ENCODE results near the gene GRID2IP. TPM values are rescaled to one million over a fixed set of nuclear protein-coding genes. Genes with fewer than 3 reads are reported as not detected.

The GRID2IP gene
- polyA plus RNA-seq, 1 donor = 0.10 TPM

GRCh38 chr7:6520163-6520981, 30.9 kb downstream of the GRID2IP start:
- DNase-seq (ENCODE audit: low read depth) = no peak

- peak; percentile 50 for DNase-seq (ENCODE audit: low read depth)
Observed at GRCh38 chr7:6516387-6516983, 34.8 kb downstream of the GRID2IP start.

- DNase-seq (ENCODE audit: low read depth) = no peak
Observed at GRCh38 chr7:6513541-6513940, 37.7 kb downstream of the GRID2IP start.

- DNase-seq (ENCODE audit: low read depth) = no peak
Observed at GRCh38 chr7:6512892-6513291, 38.4 kb downstream of the GRID2IP start.

GRCh38 chr7:6510476-6511133, 40.7 kb downstream of the GRID2IP start:
- no peak for DNase-seq (ENCODE audit: low read depth)

- no peak for DNase-seq (ENCODE audit: low read depth)
Observed at GRCh38 chr7:6508950-6509349, 42.3 kb downstream of the GRID2IP start.

- no peak for DNase-seq (ENCODE audit: low read depth)
Observed at GRCh38 chr7:6508539-6508938, 42.7 kb downstream of the GRID2IP start.

- DNase-seq (ENCODE audit: low read depth) = no peak
Observed at GRCh38 chr7:6507906-6508305, 43.4 kb downstream of the GRID2IP start.

GRCh38 chr7:6505685-6506559, 45.3 kb downstream of the GRID2IP start:
- DNase-seq (ENCODE audit: low read depth) = no peak

GRCh38 chr7:6504996-6505395, 46.3 kb downstream of the GRID2IP start:
- DNase-seq (ENCODE audit: low read depth) = no peak

GRCh38 chr7:6502886-6503285, 48.4 kb downstream of the GRID2IP start:
- DNase-seq (ENCODE audit: low read depth) = no peak

- no peak for DNase-seq (ENCODE audit: low read depth)
Observed at GRCh38 chr7:6501586-6502564, 49.4 kb downstream of the GRID2IP start.

- DNase-seq (ENCODE audit: low read depth) = no peak
Observed at GRCh38 chr7:6500691-6501090, 50.6 kb downstream of the GRID2IP start.

- DNase-seq (ENCODE audit: low read depth) = no peak
Observed at GRCh38 chr7:6497994-6498393, 53.3 kb downstream of the GRID2IP start.

- DNase-seq (ENCODE audit: low read depth) = no peak
Observed at GRCh38 chr7:6497637-6497905, 53.7 kb downstream of the GRID2IP start.

- DNase-seq (ENCODE audit: low read depth) = no peak
Observed at GRCh38 chr7:6496842-6497636, 54.2 kb downstream of the GRID2IP start.

- DNase-seq (ENCODE audit: low read depth) = no peak
Observed at GRCh38 chr7:6495597-6496262, 55.5 kb downstream of the GRID2IP start.

GRCh38 chr7:6494365-6494764, 56.9 kb downstream of the GRID2IP start:
- DNase-seq (ENCODE audit: low read depth) = no peak

GRCh38 chr7:6491194-6491593, 60.1 kb downstream of the GRID2IP start:
- DNase-seq (ENCODE audit: low read depth) = no peak

- DNase-seq (ENCODE audit: low read depth) = no peak
Observed at GRCh38 chr7:6489612-6490011, 61.6 kb downstream of the GRID2IP start.
